ENCODE results near the gene FGF7. TPM values are rescaled to one million over a fixed set of nuclear protein-coding genes. Genes with fewer than 3 reads are reported as not detected.

Gene FGF7
- total and polyA plus RNA-seq, 2 experiments from 2014 or later: 0.03 to 0.08 TPM

GRCh38 chr15:49492151-49492550, 69.1 kb downstream of the FGF7 start:
- no peaks in the 10 kb centered on the region for H3K79me2 ChIP-seq (replicated peaks; ENCODE audit: insufficient read depth)
- ATAC-seq (no peak), DNase-seq (ENCODE audit: low spot score) (no peak)
- H3K27ac Mint-ChIP-seq: no peak overlapping the region
- peaks cover 4% of the 10 kb centered on the region; the same call in 2 of the 3 replicates for H3K4me1 Mint-ChIP-seq
- TF ChIP-seq ZNF114 (CRISPR knock-in tag; IDR thresholded peaks at IDR 0.05): no peak
- TF ChIP-seq EZH2phosphoT487 (IDR thresholded peaks at IDR 0.05; ENCODE audit: unreplicated experiment): no peak
- no peak for TF ChIP-seq NANOG (IDR thresholded peaks at IDR 0.05; ENCODE audit: borderline replicate concordance)
- TF ChIP-seq JUNB (IDR thresholded peaks at IDR 0.05; ENCODE audit: unreplicated experiment): no peak
- no peak for TF ChIP-seq STAT1 (IDR thresholded peaks at IDR 0.05; ENCODE audit: unreplicated experiment)
- TF ChIP-seq, protein P1, sequence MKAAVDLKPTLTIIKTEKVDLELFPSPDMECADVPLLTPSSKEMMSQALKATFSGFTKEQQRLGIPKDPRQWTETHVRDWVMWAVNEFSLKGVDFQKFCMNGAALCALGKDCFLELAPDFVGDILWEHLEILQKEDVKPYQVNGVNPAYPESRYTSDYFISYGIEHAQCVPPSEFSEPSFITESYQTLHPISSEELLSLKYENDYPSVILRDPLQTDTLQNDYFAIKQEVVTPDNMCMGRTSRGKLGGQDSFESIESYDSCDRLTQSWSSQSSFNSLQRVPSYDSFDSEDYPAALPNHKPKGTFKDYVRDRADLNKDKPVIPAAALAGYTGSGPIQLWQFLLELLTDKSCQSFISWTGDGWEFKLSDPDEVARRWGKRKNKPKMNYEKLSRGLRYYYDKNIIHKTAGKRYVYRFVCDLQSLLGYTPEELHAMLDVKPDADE (IDR thresholded peaks at IDR 0.05): no peak
- TF ChIP-seq POLR2AphosphoS5 (IDR thresholded peaks at IDR 0.05; ENCODE audit: low read depth): no peak
- no peak for TF ChIP-seq CREB1 (CRISPR knock-in tag; IDR thresholded peaks at IDR 0.05; ENCODE audit: low read depth)
- no peak for TF ChIP-seq ZNF331 (CRISPR knock-in tag; IDR thresholded peaks at IDR 0.05; ENCODE audit: low read depth)
- TF ChIP-seq, protein P2, sequence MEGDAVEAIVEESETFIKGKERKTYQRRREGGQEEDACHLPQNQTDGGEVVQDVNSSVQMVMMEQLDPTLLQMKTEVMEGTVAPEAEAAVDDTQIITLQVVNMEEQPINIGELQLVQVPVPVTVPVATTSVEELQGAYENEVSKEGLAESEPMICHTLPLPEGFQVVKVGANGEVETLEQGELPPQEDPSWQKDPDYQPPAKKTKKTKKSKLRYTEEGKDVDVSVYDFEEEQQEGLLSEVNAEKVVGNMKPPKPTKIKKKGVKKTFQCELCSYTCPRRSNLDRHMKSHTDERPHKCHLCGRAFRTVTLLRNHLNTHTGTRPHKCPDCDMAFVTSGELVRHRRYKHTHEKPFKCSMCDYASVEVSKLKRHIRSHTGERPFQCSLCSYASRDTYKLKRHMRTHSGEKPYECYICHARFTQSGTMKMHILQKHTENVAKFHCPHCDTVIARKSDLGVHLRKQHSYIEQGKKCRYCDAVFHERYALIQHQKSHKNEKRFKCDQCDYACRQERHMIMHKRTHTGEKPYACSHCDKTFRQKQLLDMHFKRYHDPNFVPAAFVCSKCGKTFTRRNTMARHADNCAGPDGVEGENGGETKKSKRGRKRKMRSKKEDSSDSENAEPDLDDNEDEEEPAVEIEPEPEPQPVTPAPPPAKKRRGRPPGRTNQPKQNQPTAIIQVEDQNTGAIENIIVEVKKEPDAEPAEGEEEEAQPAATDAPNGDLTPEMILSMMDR (conservative IDR thresholded peaks at IDR 0.05; ENCODE audit: low read depth in 2 of 2): no peak
- no peak for TF ChIP-seq REST (IDR thresholded peaks at IDR 0.05; ENCODE audit: unreplicated experiment)
- TF ChIP-seq, protein P3, sequence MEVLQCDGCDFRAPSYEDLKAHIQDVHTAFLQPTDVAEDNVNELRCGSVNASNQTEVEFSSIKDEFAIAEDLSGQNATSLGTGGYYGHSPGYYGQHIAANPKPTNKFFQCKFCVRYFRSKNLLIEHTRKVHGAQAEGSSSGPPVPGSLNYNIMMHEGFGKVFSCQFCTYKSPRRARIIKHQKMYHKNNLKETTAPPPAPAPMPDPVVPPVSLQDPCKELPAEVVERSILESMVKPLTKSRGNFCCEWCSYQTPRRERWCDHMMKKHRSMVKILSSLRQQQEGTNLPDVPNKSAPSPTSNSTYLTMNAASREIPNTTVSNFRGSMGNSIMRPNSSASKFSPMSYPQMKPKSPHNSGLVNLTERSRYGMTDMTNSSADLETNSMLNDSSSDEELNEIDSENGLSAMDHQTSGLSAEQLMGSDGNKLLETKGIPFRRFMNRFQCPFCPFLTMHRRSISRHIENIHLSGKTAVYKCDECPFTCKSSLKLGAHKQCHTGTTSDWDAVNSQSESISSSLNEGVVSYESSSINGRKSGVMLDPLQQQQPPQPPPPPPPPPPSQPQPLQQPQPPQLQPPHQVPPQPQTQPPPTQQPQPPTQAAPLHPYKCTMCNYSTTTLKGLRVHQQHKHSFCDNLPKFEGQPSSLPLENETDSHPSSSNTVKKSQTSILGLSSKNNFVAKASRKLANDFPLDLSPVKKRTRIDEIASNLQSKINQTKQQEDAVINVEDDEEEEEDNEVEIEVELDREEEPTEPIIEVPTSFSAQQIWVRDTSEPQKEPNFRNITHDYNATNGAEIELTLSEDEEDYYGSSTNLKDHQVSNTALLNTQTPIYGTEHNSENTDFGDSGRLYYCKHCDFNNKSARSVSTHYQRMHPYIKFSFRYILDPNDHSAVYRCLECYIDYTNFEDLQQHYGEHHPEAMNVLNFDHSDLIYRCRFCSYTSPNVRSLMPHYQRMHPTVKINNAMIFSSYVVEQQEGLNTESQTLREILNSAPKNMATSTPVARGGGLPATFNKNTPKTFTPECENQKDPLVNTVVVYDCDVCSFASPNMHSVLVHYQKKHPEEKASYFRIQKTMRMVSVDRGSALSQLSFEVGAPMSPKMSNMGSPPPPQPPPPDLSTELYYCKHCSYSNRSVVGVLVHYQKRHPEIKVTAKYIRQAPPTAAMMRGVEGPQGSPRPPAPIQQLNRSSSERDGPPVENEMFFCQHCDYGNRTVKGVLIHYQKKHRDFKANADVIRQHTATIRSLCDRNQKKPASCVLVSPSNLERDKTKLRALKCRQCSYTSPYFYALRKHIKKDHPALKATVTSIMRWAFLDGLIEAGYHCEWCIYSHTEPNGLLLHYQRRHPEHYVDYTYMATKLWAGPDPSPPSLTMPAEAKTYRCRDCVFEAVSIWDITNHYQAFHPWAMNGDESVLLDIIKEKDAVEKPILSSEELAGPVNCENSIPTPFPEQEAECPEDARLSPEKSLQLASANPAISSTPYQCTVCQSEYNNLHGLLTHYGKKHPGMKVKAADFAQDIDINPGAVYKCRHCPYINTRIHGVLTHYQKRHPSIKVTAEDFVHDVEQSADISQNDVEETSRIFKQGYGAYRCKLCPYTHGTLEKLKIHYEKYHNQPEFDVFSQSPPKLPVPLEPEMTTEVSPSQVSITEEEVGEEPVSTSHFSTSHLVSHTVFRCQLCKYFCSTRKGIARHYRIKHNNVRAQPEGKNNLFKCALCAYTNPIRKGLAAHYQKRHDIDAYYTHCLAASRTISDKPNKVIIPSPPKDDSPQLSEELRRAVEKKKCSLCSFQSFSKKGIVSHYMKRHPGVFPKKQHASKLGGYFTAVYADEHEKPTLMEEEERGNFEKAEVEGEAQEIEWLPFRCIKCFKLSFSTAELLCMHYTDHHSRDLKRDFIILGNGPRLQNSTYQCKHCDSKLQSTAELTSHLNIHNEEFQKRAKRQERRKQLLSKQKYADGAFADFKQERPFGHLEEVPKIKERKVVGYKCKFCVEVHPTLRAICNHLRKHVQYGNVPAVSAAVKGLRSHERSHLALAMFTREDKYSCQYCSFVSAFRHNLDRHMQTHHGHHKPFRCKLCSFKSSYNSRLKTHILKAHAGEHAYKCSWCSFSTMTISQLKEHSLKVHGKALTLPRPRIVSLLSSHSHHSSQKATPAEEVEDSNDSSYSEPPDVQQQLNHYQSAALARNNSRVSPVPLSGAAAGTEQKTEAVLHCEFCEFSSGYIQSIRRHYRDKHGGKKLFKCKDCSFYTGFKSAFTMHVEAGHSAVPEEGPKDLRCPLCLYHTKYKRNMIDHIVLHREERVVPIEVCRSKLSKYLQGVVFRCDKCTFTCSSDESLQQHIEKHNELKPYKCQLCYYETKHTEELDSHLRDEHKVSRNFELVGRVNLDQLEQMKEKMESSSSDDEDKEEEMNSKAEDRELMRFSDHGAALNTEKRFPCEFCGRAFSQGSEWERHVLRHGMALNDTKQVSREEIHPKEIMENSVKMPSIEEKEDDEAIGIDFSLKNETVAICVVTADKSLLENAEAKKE (CRISPR knock-in tag; IDR thresholded peaks at IDR 0.05): no peak
- no peak for TF ChIP-seq EZH2 (IDR thresholded peaks at IDR 0.05; ENCODE audit: low read depth, unreplicated experiment)
- H3K36me3 ChIP-seq (ENCODE audit: insufficient read depth): no peaks in the 10 kb centered on the region
- no peaks in the 10 kb centered on the region for H3K9me3 Mint-ChIP-seq
- no peak overlapping the region for H3K4me3 ChIP-seq
- H3K27me3 ChIP-seq (ENCODE audit: insufficient read depth): no peaks in the 10 kb centered on the region
- H3K4me1 ChIP-seq (ENCODE audit: insufficient read depth): no peaks in the 10 kb centered on the region; the same call in 1 of the 2 replicates
- no peak overlapping the region for H2AFZ ChIP-seq
- no peaks in the 10 kb centered on the region for H3K36me3 Mint-ChIP-seq (ENCODE audit: low read depth)
- H3K27ac ChIP-seq (ENCODE audit: low read depth): no peak overlapping the region
- no peaks in the 10 kb centered on the region for H3K27me3 Mint-ChIP-seq (ENCODE audit: insufficient read depth, low read depth, poor library complexity)
- no peaks in the 10 kb centered on the region for H3K9me2 ChIP-seq (ENCODE audit: insufficient read depth)
- no peak overlapping the region for H3K4me3 Mint-ChIP-seq
- H3F3A ChIP-seq (replicated peaks; ENCODE audit: low read depth): no peaks in the 10 kb centered on the region
- no peak overlapping the region for H3K4me2 ChIP-seq
- H4K20me1 ChIP-seq (replicated peaks; ENCODE audit: insufficient read depth): no peaks in the 10 kb centered on the region
